Pancreas (tissue), 10 donors: ENCODE results near the gene VEGFA. TPM values are rescaled to one million over a fixed set of nuclear protein-coding genes. Genes with fewer than 3 reads are reported as not detected.

Experiments used
- ATAC-seq, 4 donors: fragments of 200-7000 bp; cut with Tn5 transposase; one replicate each; pipeline versions ENCODE4 v1.8.0 to v1.9.1; 2020; ENCODE audit warnings: mild to moderate bottlenecking in 4 of 4, moderate library complexity in 4 of 4
- DNase-seq, 6 donors: peaks; one replicate each; pipeline ENCODE4 v3.0.0-alpha.2; 2020
- FAIRE-seq: peaks from 2 replicates; lab custom pipeline; 2012; peaks lifted over from hg19 to GRCh38; lab: Jason Lieb, UNC
- H3K27ac ChIP-seq, 4 donors: fragments of 200-600 bp; sonication (generic); 1 replicate in 3 of 4; 2 replicates in 1 of 4; pipeline versions ENCODE4 v1.5.0 to v1.8.0; 2020
- H3K27me3 ChIP-seq, 4 donors: fragments of 200-600 bp; one replicate each; pipeline ENCODE4 v1.8.0; 2021
- H3K36me3 ChIP-seq, 3 donors: fragments of 200-600 bp; sonication (generic) in 1 of 3; one replicate each; pipeline versions ENCODE4 v1.5.0 to v1.8.0; 2020 to 2021
- H3K4me1 ChIP-seq, 3 donors: fragments of 200-600 bp; one replicate each; pipeline ENCODE4 v1.8.0; 2021
- H3K4me3 ChIP-seq, 4 donors: fragments of 200-600 bp; sonication (generic) in 2 of 4; one replicate each; pipeline versions ENCODE4 v1.5.0 to v1.8.0; 2020 to 2021
- H3K9me3 ChIP-seq, 4 donors: fragments of 200-600 bp; one replicate each; pipeline ENCODE4 v1.8.0; 2021
- CTCF ChIP-seq, 4 donors: fragments of 200-600 bp; sonication (generic) in 3 of 4; IDR thresholded peaks; one replicate each; pipeline versions ENCODE4 v1.5.0 to v1.8.0; 2021; ENCODE audit warnings: antibody characterized with exemption in 4 of 4
- whole genome bisulfite sequencing, 2 donors: extraction: QIAGEN DNeasy Blood & Tissue Kit; methylation state at CpG; one replicate each; pipeline ENCODE4 v1.1.7; 2013; 5-methylcytosine and 5-hydroxymethylcytosine counted together
- intact Hi-C, 3 donors: fragments of 100-400 bp; cut with DNase I; formaldehyde crosslinking; loops; one replicate each; pipeline versions ENCODE4 v1.11.1 to v1.14.2; 2022
- polyA plus RNA-seq, 2 donors: library from polyadenylated mRNA; stranded (reverse); fragments of 200-250 nt; gene quantifications; one replicate each; pipeline ENCODE4 v1.2.3, GENCODE V29; 2013
- total RNA-seq, 6 donors: library from RNA; stranded (reverse); fragmentation: NEBNext Ultra II Directional in 4 of 6; extraction: Animal tissue kit (Norgen Biotek cat#: 25700) in 4 of 6; gene quantifications; one replicate each; pipeline versions ENCODE4 v1.2.1 to v1.2.4, GENCODE V29; 2021 to 2023
- donor health status: healthy with polysubstance abuse.
- donor health status: DM: no; HTN: no; CAD: no; lungs with moderate emphysema.
- donor health status: DM: no; HTN: no; CAD: no.
- donor health status: control.
- donor health status: control.
- donor health status: Bipolar disorder and iron deficiency.
- donor health status: DM: yes; HTN: yes; CAD: no.
- donor health status: DM: no; HTN: no; CAD: no.
- donor health status: DM: no; HTN: no; CAD: no.
- donor health status: DM: yes; HTN: yes; CAD: no.

Gene VEGFA
- total and polyA plus RNA-seq, 8 donors = 55.2 to 206 (median 91.5) TPM

- peak in 1 of 6 donors; percentile 1 for DNase-seq
- 92 to 93% methylated on average over 3 of the region's 3 CpGs for WGBS, 2 donors
- no peaks in the 10 kb centered on the region for H3K9me3 ChIP-seq
- no peak for FAIRE-seq
- H3K27ac ChIP-seq = no peak overlapping the region
- H3K4me1 ChIP-seq = no peaks in the 10 kb centered on the region
- H3K4me3 ChIP-seq = no peak overlapping the region
- no peak for ATAC-seq
- no peaks in the 10 kb centered on the region for H3K27me3 ChIP-seq
- no peak for TF ChIP-seq CTCF (IDR thresholded peaks at IDR 0.05)
- intact Hi-C loops = no loop called here
- no peaks in the 10 kb centered on the region for H3K36me3 ChIP-seq
Measured at GRCh38 chr6:43753570-43754183, 16.3 kb upstream of the VEGFA start.

GRCh38 chr6:43757966-43758616, 11.9 kb upstream of the VEGFA start:
- Histone ChIP-seq H3K27me3 (no peaks in the 10 kb centered on the region), H3K36me3 (no peaks in the 10 kb centered on the region), H3K4me3 (no peak overlapping the region), H3K4me1 (no peaks in the 10 kb centered on the region), H3K9me3 (no peaks in the 10 kb centered on the region), H3K27ac (no peak overlapping the region)
- intact Hi-C loops = no loop called here
- FAIRE-seq (no peak), ATAC-seq (no peak), DNase-seq (peak in 1 of 6 donors; percentile 40)
- TF ChIP-seq CTCF (IDR thresholded peaks at IDR 0.05) = no peak
- WGBS, 2 donors = 53 to 60% methylated on average over 9 of the region's 9 CpGs

GRCh38 chr6:43758617-43759050, 11.4 kb upstream of the VEGFA start:
- DNase-seq (peak in 1 of 6 donors; percentile 65), FAIRE-seq (no peak), ATAC-seq (peak in 3 of 4 donors; percentile 65 to 74 (median 70))
- Histone ChIP-seq H3K4me1 (no peaks in the 10 kb centered on the region), H3K9me3 (no peaks in the 10 kb centered on the region), H3K36me3 (no peaks in the 10 kb centered on the region), H3K4me3 (no peak overlapping the region), H3K27me3 (no peaks in the 10 kb centered on the region), H3K27ac (no peak overlapping the region)
- TF ChIP-seq CTCF (IDR thresholded peaks at IDR 0.05) = peak; percentile 37 to 45 (median 42)
- intact Hi-C loops = no loop called here
- 53% methylated on average over 8 to 9 of the region's 9 CpGs for WGBS, 2 donors

GRCh38 chr6:43759136-43759906, 10.7 kb upstream of the VEGFA start:
- no peak for ATAC-seq
- DNase-seq = peak in 2 of 6 donors; percentile 8 to 39
- WGBS, 2 donors = 63 to 68% methylated on average over 7 of the region's 7 CpGs
- TF ChIP-seq CTCF (IDR thresholded peaks at IDR 0.05) = no peak
- no peak for FAIRE-seq
- Histone ChIP-seq H3K4me3 (no peak overlapping the region), H3K36me3 (no peaks in the 10 kb centered on the region), H3K27me3 (no peaks in the 10 kb centered on the region), H3K9me3 (no peaks in the 10 kb centered on the region), H3K27ac (no peak overlapping the region), H3K4me1 (no peaks in the 10 kb centered on the region)
- intact Hi-C loops = no loop called here
